Colonic mucosa (tissue), 4 donors: ENCODE data around the gene ERBIN. TPM values are rescaled to one million over a fixed set of nuclear protein-coding genes. Genes with fewer than 3 reads are reported as not detected.

Source experiments
- DNase-seq: peaks from one replicate; pipeline ENCODE4 v3.0.0-alpha.2; 2020
- H3K27ac ChIP-seq: fragments of 200-600 bp; one replicate; pipeline ENCODE4 v1.8.0; 2021
- H3K27me3 ChIP-seq: fragments of 200-600 bp; one replicate; pipeline ENCODE4 v1.8.0; 2021
- H3K36me3 ChIP-seq: fragments of 200-600 bp; one replicate; pipeline ENCODE4 v1.8.0; 2021
- H3K4me1 ChIP-seq: fragments of 200-600 bp; one replicate; pipeline ENCODE4 v1.8.0; 2021; ENCODE audit warnings: mild to moderate bottlenecking
- H3K4me3 ChIP-seq: fragments of 200-600 bp; one replicate; pipeline ENCODE4 v1.8.0; 2021
- H3K9ac ChIP-seq, 2 donors: one replicate each; pipeline ENCODE4 v1.7.0; 2013; ENCODE audit warnings: control low read depth in 2 of 2, low read depth in 2 of 2, low read length in 2 of 2
- H3K9me3 ChIP-seq: fragments of 200-600 bp; one replicate; pipeline ENCODE4 v1.8.0; 2021
- CTCF ChIP-seq: fragments of 200-600 bp; IDR thresholded peaks from one replicate; pipeline ENCODE4 v1.8.0; 2022; ENCODE audit warnings: antibody characterized with exemption, mild to moderate bottlenecking
- intact Hi-C: fragments of 100-400 bp; cut with DNase I; formaldehyde crosslinking; loops from one replicate; pipeline ENCODE4 v1.14.1; 2022
- total RNA-seq, 2 donors: library from RNA; stranded (reverse); fragmentation: NEBNext Ultra II Directional in 1 of 2; extraction: Animal tissue kit (Norgen Biotek cat#: 25700) in 1 of 2; gene quantifications; one replicate each; pipeline ENCODE4 v1.2.1, GENCODE V29; 2021
- donor health status: healthy.
- donor health status: DM: no; HTN: no; CAD: no.
- donor health status: DM: no; HTN: no; CAD: no.

Gene ERBIN
- total RNA-seq, 2 donors from 2014 or later: 69.3 to 110 TPM

- DNase-seq: no peak
- Histone ChIP-seq H3K36me3 (no peaks in the 10 kb centered on the region), H3K9ac (no peak overlapping the region), H3K9me3 (no peaks in the 10 kb centered on the region), H3K4me3 (no peak overlapping the region), H3K27me3 (no peaks in the 10 kb centered on the region), H3K4me1 (no peaks in the 10 kb centered on the region), H3K27ac (no peak overlapping the region)
- intact Hi-C loops: no loop called here
- no peak for TF ChIP-seq CTCF
Observed at GRCh38 chr5:65933295-65933694, 6.9 kb downstream of the ERBIN start.

GRCh38 chr5:65938256-65938655 is 11.9 kb downstream of the ERBIN start:
- no peaks in the 10 kb centered on the region for H3K27me3 ChIP-seq
- H3K4me1 ChIP-seq: no peaks in the 10 kb centered on the region
- H3K4me3 ChIP-seq: no peak overlapping the region
- H3K27ac ChIP-seq: no peak overlapping the region
- no peak overlapping the region for H3K9ac ChIP-seq
- H3K36me3 ChIP-seq: no peaks in the 10 kb centered on the region
- DNase-seq: no peak
- H3K9me3 ChIP-seq: no peaks in the 10 kb centered on the region
- intact Hi-C loops: no loop called here
- no peak for TF ChIP-seq CTCF

GRCh38 chr5:65943771-65944170 is 17.4 kb downstream of the ERBIN start:
- Histone ChIP-seq H3K4me3 (no peak overlapping the region), H3K9ac (no peak overlapping the region), H3K27me3 (no peaks in the 10 kb centered on the region), H3K27ac (no peak overlapping the region), H3K9me3 (no peaks in the 10 kb centered on the region), H3K4me1 (no peaks in the 10 kb centered on the region), H3K36me3 (no peaks in the 10 kb centered on the region)
- no peak for DNase-seq
- TF ChIP-seq CTCF: no peak
- intact Hi-C loops: no loop called here

GRCh38 chr5:65946198-65946745 is 19.9 kb downstream of the ERBIN start:
- DNase-seq: no peak
- TF ChIP-seq CTCF: no peak
- Histone ChIP-seq H3K27me3 (no peaks in the 10 kb centered on the region), H3K4me3 (no peak overlapping the region), H3K36me3 (no peaks in the 10 kb centered on the region), H3K4me1 (no peaks in the 10 kb centered on the region), H3K27ac (no peak overlapping the region), H3K9me3 (no peaks in the 10 kb centered on the region), H3K9ac (no peak overlapping the region)
- intact Hi-C loops: no loop called here

GRCh38 chr5:65948115-65948747 is 21.9 kb downstream of the ERBIN start:
- no peak overlapping the region for H3K27ac ChIP-seq
- no peaks in the 10 kb centered on the region for H3K36me3 ChIP-seq
- no peak for TF ChIP-seq CTCF
- H3K9ac ChIP-seq: no peak overlapping the region
- H3K4me1 ChIP-seq: no peaks in the 10 kb centered on the region
- intact Hi-C loops: no loop called here
- H3K9me3 ChIP-seq: no peaks in the 10 kb centered on the region
- no peak for DNase-seq
- H3K27me3 ChIP-seq: no peaks in the 10 kb centered on the region
- H3K4me3 ChIP-seq: no peak overlapping the region
